Right ventricle myocardium inferior (tissue), 1 donor: ENCODE data around the gene GARIN5A. TPM values are rescaled to one million over a fixed set of nuclear protein-coding genes. Genes with fewer than 3 reads are reported as not detected.

Experiments
- ATAC-seq: fragments of 200-7000 bp; cut with Tn5 transposase; one replicate; pipeline ENCODE4 v1.9.1; 2020; ENCODE audit warnings: mild to moderate bottlenecking, moderate library complexity
- DNase-seq: peaks from one replicate; pipeline ENCODE4 v3.0.0; 2021; ENCODE audit errors: missing footprints
- intact Hi-C: fragments of 100-400 bp; cut with DNase I; formaldehyde crosslinking; loops from one replicate; pipeline ENCODE4 v1.11.0; 2022
- total RNA-seq: library from RNA; stranded (reverse); fragmentation: NEBNext Ultra II Directional; extraction: Animal tissue kit (Norgen Biotek cat#: 25700); gene quantifications from one replicate; pipeline ENCODE4 v1.2.1, GENCODE V29; 2021
- donor health status: DM: no; HTN: yes; CAD: no; lungs with severe emphysema.

Gene GARIN5A
- total RNA-seq, 1 donor from 2014 or later, result 2.2 TPM

- intact Hi-C loops, result loop anchor here (1.0 kb wide), 1 partner anchor 34 kb away; the partner anchor contains the start of genes EMC10 and GARIN5A
- no peak for ATAC-seq
Measured at GRCh38 chr19:50510700-50511068, 34.0 kb upstream of the GARIN5A start.

GRCh38 chr19:50510121-50510670 is 33.5 kb upstream of the GARIN5A start:
- DNase-seq (no peak), ATAC-seq (no peak)
- intact Hi-C loops, result no loop called here

More at GRCh38 chr19:50510700-50511068, 34.0 kb upstream of the GARIN5A start:
- no peak for DNase-seq

GRCh38 chr19:50509366-50509765 is 32.7 kb upstream of the GARIN5A start:
- intact Hi-C loops, result no loop called here
- peak; percentile 68 for DNase-seq
- ATAC-seq, result no peak

- ATAC-seq, result no peak
- intact Hi-C loops, result no loop called here
- no peak for DNase-seq
Measured at GRCh38 chr19:50508843-50509190, 32.2 kb upstream of the GARIN5A start.

- DNase-seq (peak; percentile 37), ATAC-seq (no peak)
- intact Hi-C loops, result no loop called here
Measured at GRCh38 chr19:50507376-50507775, 30.7 kb upstream of the GARIN5A start.

- DNase-seq (peak; percentile 55), ATAC-seq (no peak)
- intact Hi-C loops, result no loop called here
Measured at GRCh38 chr19:50506700-50507099, 30.1 kb upstream of the GARIN5A start.

- ATAC-seq, result no peak
- peak; percentile 66 for DNase-seq
- intact Hi-C loops, result no loop called here
Measured at GRCh38 chr19:50505856-50506611, 29.4 kb upstream of the GARIN5A start.

- ATAC-seq, result peak; percentile 62
- peak; percentile 80 for DNase-seq
- intact Hi-C loops, result no loop called here
Measured at GRCh38 chr19:50501568-50502475, 25.2 kb upstream of the GARIN5A start.

GRCh38 chr19:50501186-50501567 is 24.5 kb upstream of the GARIN5A start:
- ATAC-seq (no peak), DNase-seq (peak; percentile 68)
- intact Hi-C loops, result no loop called here

GRCh38 chr19:50500753-50501151 is 24.1 kb upstream of the GARIN5A start:
- DNase-seq, result peak; percentile 86
- intact Hi-C loops, result no loop called here

GRCh38 chr19:50500060-50500752 is 23.6 kb upstream of the GARIN5A start:
- peak; percentile 61 for ATAC-seq

More at GRCh38 chr19:50500753-50501151, 24.1 kb upstream of the GARIN5A start:
- peak; percentile 73 for ATAC-seq

GRCh38 chr19:50498219-50499056 is 21.8 kb upstream of the GARIN5A start:
- ATAC-seq, result no peak
- no peak for DNase-seq
- intact Hi-C loops, result loop anchor here (10.0 kb wide), 1 partner anchor 1044 kb away; the partner anchor contains the start of genes ALDH16A1 and PIH1D1

More at GRCh38 chr19:50500060-50500752, 23.6 kb upstream of the GARIN5A start:
- intact Hi-C loops, result no loop called here
- peak; percentile 85 for DNase-seq

GRCh38 chr19:50497022-50497405 is 20.4 kb upstream of the GARIN5A start:
- ATAC-seq (peak; percentile 4), DNase-seq (no peak)
- intact Hi-C loops, result loop anchor here (10.0 kb wide), 1 partner anchor 1042 kb away; the partner anchor contains the start of genes ALDH16A1 and PIH1D1

GRCh38 chr19:50496189-50497021 is 19.8 kb upstream of the GARIN5A start:
- ATAC-seq, result peak; percentile 59
- intact Hi-C loops, result loop anchor here (10.0 kb wide), 1 partner anchor 1042 kb away; the partner anchor contains the start of genes ALDH16A1 and PIH1D1
- peak; percentile 79 for DNase-seq

GRCh38 chr19:50495020-50495531 is 18.4 kb upstream of the GARIN5A start:
- no peak for DNase-seq
- ATAC-seq, result no peak
- intact Hi-C loops, result loop anchor here (10.0 kb wide), 1 partner anchor 1040 kb away; the partner anchor contains the start of genes ALDH16A1 and PIH1D1

GRCh38 chr19:50494186-50495019 is 17.8 kb upstream of the GARIN5A start:
- intact Hi-C loops, result loop anchor here (10.0 kb wide), 1 partner anchor 1040 kb away; the partner anchor contains the start of genes ALDH16A1 and PIH1D1
- ATAC-seq, result no peak
- peak; percentile 34 for DNase-seq
